HG03439 (cell line): Measurements from ENCODE around the gene ESPNL.

ENCODE experiments used
- ATAC-seq: cut with Tn5 transposase; IDR thresholded peaks from one replicate; pipeline ENCODE4 v1.9.1; 2021; ENCODE audit warnings: mild to moderate bottlenecking, moderate library complexity; ENCODE audit not compliant: unreplicated experiment

The ESPNL gene

GRCh38 chr2:238127165-238128060, 27.3 kb downstream of the ESPNL start:
- no peak for ATAC-seq

GRCh38 chr2:238128061-238128440, 27.9 kb downstream of the ESPNL start:
- no peak for ATAC-seq

- ATAC-seq = no peak
Observed at GRCh38 chr2:238128534-238129001, 28.4 kb downstream of the ESPNL start.

- ATAC-seq = no peak
Observed at GRCh38 chr2:238129166-238130010, 29.2 kb downstream of the ESPNL start.

- no peak for ATAC-seq
Observed at GRCh38 chr2:238130111-238130695, 30.1 kb downstream of the ESPNL start.

GRCh38 chr2:238130696-238131628, 30.8 kb downstream of the ESPNL start:
- ATAC-seq = no peak

GRCh38 chr2:238131761-238132462, 31.8 kb downstream of the ESPNL start:
- ATAC-seq = no peak

GRCh38 chr2:238132463-238133450, 32.6 kb downstream of the ESPNL start:
- no peak for ATAC-seq

- no peak for ATAC-seq
Observed at GRCh38 chr2:238133499-238134392, 33.6 kb downstream of the ESPNL start.

GRCh38 chr2:238134393-238134785, 34.2 kb downstream of the ESPNL start:
- no peak for ATAC-seq

- ATAC-seq = no peak
Observed at GRCh38 chr2:238135601-238136150, 35.5 kb downstream of the ESPNL start.

- ATAC-seq = no peak
Observed at GRCh38 chr2:238136820-238137537, 36.8 kb downstream of the ESPNL start.

- no peak for ATAC-seq
Observed at GRCh38 chr2:238137885-238138284, 37.7 kb downstream of the ESPNL start.

- ATAC-seq = no peak
Observed at GRCh38 chr2:238138331-238139195, 38.4 kb downstream of the ESPNL start, which contains the start of gene KLHL30. KLHL30 (plus strand) TSS chr2:238138668; CDS start chr2:238140755, 2,087 bp downstream.
